GM12864 (cell line): ENCODE results near the gene NDC1.
A peak's percentile ranks its signal among the peaks of the same experiment; 100 is the strongest.
"Not testable (repeated sequence)": the region's sequence is repeated elsewhere in the genome, so short reads cannot be mapped to it uniquely, and the experiment has no call there.

Experiments
- DNase-seq: peaks from one replicate; pipeline ENCODE4 v3.0.0-alpha.2; 2011; ENCODE audit warnings: low read depth
- H3K4me3 ChIP-seq: 2 replicates; pipeline ENCODE4 v1.5.1; 2011; ENCODE audit warnings: mild to moderate bottlenecking, low read depth, low read length, control low read depth
- CTCF ChIP-seq: IDR thresholded peaks from 2 replicates; pipeline ENCODE4 v1.5.1; 2011; ENCODE audit warnings: low read depth, mild to moderate bottlenecking, moderate library complexity, low read length, control low read depth, inconsistent platforms; ENCODE audit errors: missing control alignments

Gene NDC1

GRCh38 chr1:53766194-53766742 lies 71.8 kb downstream of the NDC1 start:
- no peak overlapping the region for H3K4me3 ChIP-seq
- no peak for TF ChIP-seq CTCF
- DNase-seq, result no peak

- TF ChIP-seq CTCF, result no peak
- DNase-seq, result no peak
- no peak overlapping the region for H3K4me3 ChIP-seq
These were observed 72.4 kb downstream of the NDC1 start for GRCh38 chr1:53765657-53766056.

GRCh38 chr1:53763911-53764310 lies 74.2 kb downstream of the NDC1 start:
- no peak for TF ChIP-seq CTCF
- DNase-seq, result no peak
- H3K4me3 ChIP-seq, result no peak overlapping the region

- no peak for TF ChIP-seq CTCF
- no peak overlapping the region for H3K4me3 ChIP-seq
- no peak for DNase-seq
These were observed 74.6 kb downstream of the NDC1 start for GRCh38 chr1:53763461-53763860.

GRCh38 chr1:53760497-53760896 lies 77.6 kb downstream of the NDC1 start:
- not testable (repeated sequence) for DNase-seq, H3K4me3 ChIP-seq

- no peak for DNase-seq
- H3K4me3 ChIP-seq, result no peak overlapping the region
- no peak for TF ChIP-seq CTCF
These were observed 82.2 kb downstream of the NDC1 start for GRCh38 chr1:53755874-53756273.

- no peak overlapping the region for H3K4me3 ChIP-seq
- no peak for DNase-seq
- TF ChIP-seq CTCF, result peak; percentile 68
These were observed 83.4 kb downstream of the NDC1 start for GRCh38 chr1:53754484-53755312.
